ELF-1 (cell line): Measurements from ENCODE around the gene OR2T35.

Experiments
- DNase-seq: peaks from one replicate; pipeline ENCODE4 v3.0.0-alpha.2; 2016; ENCODE audit warnings: low read depth, low spot score

The OR2T35 gene

GRCh38 chr1:248625971-248626370 lies 19.1 kb downstream of the OR2T35 start:
- DNase-seq = no peak

GRCh38 chr1:248625166-248625565 lies 19.9 kb downstream of the OR2T35 start:
- no peak for DNase-seq

GRCh38 chr1:248622570-248623001 lies 22.5 kb downstream of the OR2T35 start:
- no peak for DNase-seq

- no peak for DNase-seq
These were observed 23.3 kb downstream of the OR2T35 start for GRCh38 chr1:248621770-248622169.

GRCh38 chr1:248618878-248619277 lies 26.2 kb downstream of the OR2T35 start:
- peak; percentile 15 for DNase-seq

GRCh38 chr1:248618119-248618518 lies 27.0 kb downstream of the OR2T35 start:
- no peak for DNase-seq

GRCh38 chr1:248613742-248614141 lies 31.3 kb downstream of the OR2T35 start:
- DNase-seq = no peak

- no peak for DNase-seq
These were observed 33.1 kb downstream of the OR2T35 start for GRCh38 chr1:248611883-248612414.

GRCh38 chr1:248610301-248610700 lies 34.8 kb downstream of the OR2T35 start:
- DNase-seq = no peak

- DNase-seq = no peak
These were observed 45.7 kb downstream of the OR2T35 start for GRCh38 chr1:248599396-248599795.

- DNase-seq = no peak
These were observed 47.5 kb downstream of the OR2T35 start, which contains the start of gene OR2T10 for GRCh38 chr1:248597589-248597988. Gene OR2T10 (minus strand): TSS chr1:248597700. CDS start chr1:248593768, 3,932 bp downstream.

GRCh38 chr1:248596615-248597014 lies 48.5 kb downstream of the OR2T35 start:
- no peak for DNase-seq

GRCh38 chr1:248593226-248593625 lies 51.9 kb downstream of the OR2T35 start:
- no peak for DNase-seq

- no peak for DNase-seq
These were observed 52.4 kb downstream of the OR2T35 start for GRCh38 chr1:248592655-248593054.

GRCh38 chr1:248590055-248590454 lies 55.0 kb downstream of the OR2T35 start:
- no peak for DNase-seq

GRCh38 chr1:248589334-248589733 lies 55.7 kb downstream of the OR2T35 start:
- DNase-seq = no peak
